Body of pancreas (tissue), 4 donors: Measurements from ENCODE around the gene CHST13.

ENCODE experiments used
- CTCF ChIP-seq, 7 experiments: fragments of 450-650 bp in 4 of 7; fragments of 200-600 bp in 3 of 7; sonication (generic) in 3 of 7; IDR thresholded peaks; one replicate each; pipeline ENCODE4 v1.5.1; 2016 to 2019; ENCODE audit warnings: antibody characterized with exemption in 7 of 7
- POLR2A ChIP-seq, 3 donors: fragments of 450-650 bp; IDR thresholded peaks; one replicate each; pipeline ENCODE4 v1.6.1; 2016; ENCODE audit warnings: antibody characterized with exemption in 3 of 3, mild to moderate bottlenecking in 2 of 3

DNA sequence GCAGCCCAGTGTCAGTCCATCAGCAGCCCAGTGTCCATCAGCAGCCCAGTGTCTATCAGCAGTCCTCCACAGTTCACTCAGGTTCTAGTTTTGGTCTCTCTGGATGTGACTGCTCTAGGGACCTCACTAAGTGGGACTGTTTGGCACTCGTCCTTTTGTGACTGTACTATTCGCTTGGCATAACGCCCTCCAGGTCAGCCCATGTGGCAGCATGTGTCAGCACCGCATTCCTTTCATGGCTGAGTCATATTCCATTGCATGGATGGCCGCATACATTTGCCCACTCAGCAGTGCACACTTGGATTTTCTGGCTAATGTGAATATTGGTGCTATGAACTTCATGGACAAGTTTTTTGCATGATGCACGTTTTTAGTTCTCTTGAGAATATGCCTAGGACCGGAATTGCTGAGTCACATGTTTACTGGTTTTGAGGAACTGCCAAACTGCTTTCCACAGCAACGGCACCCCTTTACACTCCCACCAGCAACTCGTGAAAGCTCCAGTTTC lies 16.4 kb downstream of the CHST13 start:
- TF ChIP-seq CTCF (IDR thresholded peaks at IDR 0.05), result no peak
- no peak for TF ChIP-seq POLR2A (IDR thresholded peaks at IDR 0.05)
